HL-60 (cell line): ENCODE measurements around the gene SLC27A3.
"Not testable (repeated sequence)": the region's sequence is repeated elsewhere in the genome, so short reads cannot be mapped to it uniquely, and the experiment has no call there.

Experiments used
- DNase-seq, 2 experiments: peaks; one replicate each; pipeline ENCODE4 v3.0.0-alpha.2; 2010 to 2020; ENCODE audit warnings: low read depth in 1 of 2, low spot score in 1 of 2
- H3K27ac ChIP-seq: fragments of 250-450 bp; sonication (Bioruptor Pico); replicated peaks from 2 replicates; pipeline ENCODE4 v1.5.1; 2020; ENCODE audit warnings: mild to moderate bottlenecking, moderate library complexity
- H3K27me3 ChIP-seq: fragments of 250-450 bp; sonication (Bioruptor Pico); 2 replicates; pipeline ENCODE4 v1.5.1; 2021; ENCODE audit warnings: mild to moderate bottlenecking, moderate library complexity; ENCODE audit not compliant: insufficient read depth, poor library complexity, severe bottlenecking
- H3K4me3 ChIP-seq: replicated peaks from 2 replicates; pipeline ENCODE4 v1.5.1; 2011; ENCODE audit warnings: mild to moderate bottlenecking, control low read depth, low read length; ENCODE audit not compliant: insufficient read depth
- CTCF ChIP-seq: IDR thresholded peaks from one replicate; pipeline ENCODE4 v1.5.1; 2011; ENCODE audit warnings: low read length, control low read depth, inconsistent platforms; ENCODE audit not compliant: insufficient read depth
- GABPA ChIP-seq: IDR thresholded peaks from 2 replicates; pipeline ENCODE4 v1.6.1; 2012; ENCODE audit warnings: low read depth
- POLR2AphosphoS5 ChIP-seq: IDR thresholded peaks from 2 replicates; pipeline ENCODE4 v1.6.1; 2012; ENCODE audit warnings: low read depth
- REST ChIP-seq: IDR thresholded peaks from 2 replicates; pipeline ENCODE4 v1.6.1; 2012; ENCODE audit warnings: low read depth; ENCODE audit not compliant: insufficient replicate concordance
- SPI1 ChIP-seq: IDR thresholded peaks from 2 replicates; pipeline ENCODE4 v1.6.1; 2012; ENCODE audit warnings: low read depth, mild to moderate bottlenecking, borderline replicate concordance

SLC27A3 gene

GRCh38 chr1:153763365-153764225 is 11.6 kb upstream of the SLC27A3 start:
- no peak overlapping the region for H3K27ac ChIP-seq
- no peak for TF ChIP-seq POLR2AphosphoS5
- no peak for TF ChIP-seq GABPA
- no peak for TF ChIP-seq REST
- no peak for TF ChIP-seq CTCF

GRCh38 chr1:153764310-153764709 is 10.9 kb upstream of the SLC27A3 start:
- TF ChIP-seq CTCF, result no peak
- no peak for TF ChIP-seq POLR2AphosphoS5
- no peak for TF ChIP-seq GABPA
- TF ChIP-seq REST, result no peak
- no peak for TF ChIP-seq SPI1
- H3K27ac ChIP-seq, result no peak overlapping the region
- no peak for DNase-seq
- H3K4me3 ChIP-seq, result no peak overlapping the region
- H3K27me3 ChIP-seq, result no peaks in the 10 kb centered on the region

More at GRCh38 chr1:153763365-153764225, 11.6 kb upstream of the SLC27A3 start:
- Histone ChIP-seq H3K4me3 (no peak overlapping the region), H3K27me3 (no peaks in the 10 kb centered on the region)
- no peak for DNase-seq

- not testable (repeated sequence) for H3K27ac ChIP-seq, H3K4me3 ChIP-seq, DNase-seq, H3K27me3 ChIP-seq
Measured at GRCh38 chr1:153766663-153767062, 8.5 kb upstream of the SLC27A3 start.

- no peak for DNase-seq
- TF ChIP-seq CTCF (no peak), GABPA (no peak), POLR2AphosphoS5 (no peak), REST (no peak), SPI1 (no peak)
- H3K27me3 ChIP-seq, result no peaks in the 10 kb centered on the region
- no peak overlapping the region for H3K4me3 ChIP-seq
- no peak overlapping the region for H3K27ac ChIP-seq
Measured at GRCh38 chr1:153767519-153767918, 7.7 kb upstream of the SLC27A3 start.
